Measurements from ENCODE around the gene KRT72.

KRT72 gene

DNA sequence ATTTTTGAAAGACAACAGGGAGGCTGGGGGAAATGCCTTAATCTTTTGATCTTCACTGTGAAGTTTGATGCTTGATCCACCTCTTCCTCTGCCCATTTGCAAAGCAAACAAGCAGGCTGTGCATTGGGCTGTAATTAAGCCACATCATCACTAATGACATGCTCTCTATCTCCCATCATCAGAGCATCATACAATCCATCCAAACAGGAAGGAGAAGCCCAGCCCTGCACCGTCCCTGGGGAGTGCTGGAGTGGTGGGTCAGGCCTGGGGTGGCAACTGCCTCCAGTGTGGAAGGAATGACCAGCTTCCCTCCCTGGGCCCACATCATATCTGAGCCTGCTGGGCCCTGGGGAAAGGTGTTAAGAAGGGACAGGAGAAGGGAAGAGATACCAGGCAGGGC lies 20.8 kb downstream of the KRT72 start:
- no peak overlapping the region for H3K4me3 ChIP-seq (ENCODE audit: low read length)
- TF ChIP-seq, protein P1, sequence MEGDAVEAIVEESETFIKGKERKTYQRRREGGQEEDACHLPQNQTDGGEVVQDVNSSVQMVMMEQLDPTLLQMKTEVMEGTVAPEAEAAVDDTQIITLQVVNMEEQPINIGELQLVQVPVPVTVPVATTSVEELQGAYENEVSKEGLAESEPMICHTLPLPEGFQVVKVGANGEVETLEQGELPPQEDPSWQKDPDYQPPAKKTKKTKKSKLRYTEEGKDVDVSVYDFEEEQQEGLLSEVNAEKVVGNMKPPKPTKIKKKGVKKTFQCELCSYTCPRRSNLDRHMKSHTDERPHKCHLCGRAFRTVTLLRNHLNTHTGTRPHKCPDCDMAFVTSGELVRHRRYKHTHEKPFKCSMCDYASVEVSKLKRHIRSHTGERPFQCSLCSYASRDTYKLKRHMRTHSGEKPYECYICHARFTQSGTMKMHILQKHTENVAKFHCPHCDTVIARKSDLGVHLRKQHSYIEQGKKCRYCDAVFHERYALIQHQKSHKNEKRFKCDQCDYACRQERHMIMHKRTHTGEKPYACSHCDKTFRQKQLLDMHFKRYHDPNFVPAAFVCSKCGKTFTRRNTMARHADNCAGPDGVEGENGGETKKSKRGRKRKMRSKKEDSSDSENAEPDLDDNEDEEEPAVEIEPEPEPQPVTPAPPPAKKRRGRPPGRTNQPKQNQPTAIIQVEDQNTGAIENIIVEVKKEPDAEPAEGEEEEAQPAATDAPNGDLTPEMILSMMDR (conservative IDR thresholded peaks at IDR 0.05; ENCODE audit: low read length), result no peak
- DNase-seq (ENCODE audit: low read depth), result no peak

GRCh38 chr12:52579468-52580465 lies 21.5 kb downstream of the KRT72 start:
- no peak for DNase-seq (ENCODE audit: low read depth)
- TF ChIP-seq, protein P1 (conservative IDR thresholded peaks at IDR 0.05; ENCODE audit: low read length), result no peak
- H3K4me3 ChIP-seq (ENCODE audit: low read length), result no peak overlapping the region

GRCh38 chr12:52578469-52578868 lies 22.8 kb downstream of the KRT72 start:
- TF ChIP-seq, protein P1 (conservative IDR thresholded peaks at IDR 0.05; ENCODE audit: low read length), result no peak
- no peak overlapping the region for H3K4me3 ChIP-seq (ENCODE audit: low read length)
- DNase-seq (ENCODE audit: low read depth), result no peak

GRCh38 chr12:52577316-52577715 lies 23.9 kb downstream of the KRT72 start:
- no peak for DNase-seq (ENCODE audit: low read depth)
- TF ChIP-seq, protein P1 (conservative IDR thresholded peaks at IDR 0.05; ENCODE audit: low read length), result no peak
- H3K4me3 ChIP-seq (ENCODE audit: low read length), result no peak overlapping the region

DNA sequence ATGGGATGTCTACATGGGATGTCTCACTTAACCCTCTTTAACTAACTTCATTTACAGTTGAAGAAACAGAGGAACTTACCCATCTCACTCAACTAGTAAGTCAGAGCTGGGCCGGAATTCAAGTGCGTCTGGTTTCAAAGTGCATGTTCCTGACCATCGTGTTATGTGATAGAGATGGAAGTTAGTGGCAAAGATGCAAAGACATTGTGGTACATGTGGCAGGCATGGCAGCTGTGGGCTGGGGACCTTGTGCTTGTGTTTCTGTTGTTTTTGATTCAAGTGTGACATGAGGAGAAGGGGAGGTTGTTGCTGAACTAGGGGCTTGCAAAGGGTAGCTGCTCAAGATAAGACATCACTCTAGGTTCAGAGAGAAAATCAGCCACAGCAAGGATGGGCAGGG lies 25.3 kb downstream of the KRT72 start:
- no peak for DNase-seq (ENCODE audit: low read depth)
- TF ChIP-seq, protein P1 (conservative IDR thresholded peaks at IDR 0.05; ENCODE audit: low read length), result no peak
- no peak overlapping the region for H3K4me3 ChIP-seq (ENCODE audit: low read length)

DNA sequence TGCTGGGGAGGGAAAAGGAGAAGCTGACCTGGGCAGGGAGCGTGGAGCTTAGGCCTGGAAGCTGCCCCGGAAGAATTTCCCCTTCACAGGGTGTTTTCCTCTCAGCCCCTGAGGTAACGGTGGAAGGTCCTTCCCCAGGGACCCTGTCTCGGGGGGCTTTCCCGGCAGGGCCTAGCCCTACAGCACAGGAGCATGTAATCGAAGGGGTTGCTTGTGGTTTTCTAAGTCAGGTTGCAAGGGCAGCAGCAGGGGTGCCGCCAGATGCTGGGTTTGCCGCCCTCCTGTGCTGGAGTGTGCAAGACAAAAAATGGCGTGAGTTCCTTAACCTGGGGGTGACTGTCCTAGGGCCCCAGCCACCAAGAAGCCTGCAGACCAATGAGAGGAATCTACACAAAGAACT lies 26.0 kb downstream of the KRT72 start:
- H3K4me3 ChIP-seq (ENCODE audit: low read length), result no peak overlapping the region
- TF ChIP-seq, protein P1 (conservative IDR thresholded peaks at IDR 0.05; ENCODE audit: low read length), result no peak
- no peak for DNase-seq (ENCODE audit: low read depth)

DNA sequence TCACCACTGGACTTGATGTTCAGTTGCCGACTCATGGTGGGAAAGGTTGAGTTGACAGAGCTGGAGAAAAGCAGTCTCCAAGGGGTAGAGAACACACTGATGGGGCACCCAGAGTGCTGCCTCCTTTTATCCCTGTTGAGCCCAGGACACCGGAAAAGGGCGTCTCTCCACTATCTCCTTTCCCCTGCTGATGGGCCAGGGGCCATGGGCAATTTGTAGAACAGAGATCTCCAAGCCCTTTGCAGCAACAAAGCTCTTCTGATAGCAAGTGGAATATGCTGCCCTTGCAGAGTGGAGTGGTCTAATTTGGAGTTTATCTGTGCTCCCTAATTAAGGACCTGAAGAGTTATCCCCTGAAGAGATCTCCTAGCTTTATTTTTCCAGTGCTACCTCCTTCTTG lies 27.5 kb downstream of the KRT72 start, which contains the start of gene KRT74:
Gene KRT74 (minus strand): TSS at position 101 of the 400 bp plus-strand sequence. CDS start 66 bp downstream, at position 35.
- DNase-seq (ENCODE audit: low read depth), result no peak
- no peak within 1 kb of the TSS for H3K4me3 ChIP-seq (ENCODE audit: low read length)
- TF ChIP-seq, protein P1 (conservative IDR thresholded peaks at IDR 0.05; ENCODE audit: low read length), result no peak

Measured in AG10803 (cell line).